Measurements from ENCODE around the gene MTOR. TPM values are rescaled to one million over a fixed set of nuclear protein-coding genes. Genes with fewer than 3 reads are reported as not detected.

The MTOR gene
- total RNA-seq, 2 donors from 2014 or later, result 47.1 to 82.0 TPM

DNA sequence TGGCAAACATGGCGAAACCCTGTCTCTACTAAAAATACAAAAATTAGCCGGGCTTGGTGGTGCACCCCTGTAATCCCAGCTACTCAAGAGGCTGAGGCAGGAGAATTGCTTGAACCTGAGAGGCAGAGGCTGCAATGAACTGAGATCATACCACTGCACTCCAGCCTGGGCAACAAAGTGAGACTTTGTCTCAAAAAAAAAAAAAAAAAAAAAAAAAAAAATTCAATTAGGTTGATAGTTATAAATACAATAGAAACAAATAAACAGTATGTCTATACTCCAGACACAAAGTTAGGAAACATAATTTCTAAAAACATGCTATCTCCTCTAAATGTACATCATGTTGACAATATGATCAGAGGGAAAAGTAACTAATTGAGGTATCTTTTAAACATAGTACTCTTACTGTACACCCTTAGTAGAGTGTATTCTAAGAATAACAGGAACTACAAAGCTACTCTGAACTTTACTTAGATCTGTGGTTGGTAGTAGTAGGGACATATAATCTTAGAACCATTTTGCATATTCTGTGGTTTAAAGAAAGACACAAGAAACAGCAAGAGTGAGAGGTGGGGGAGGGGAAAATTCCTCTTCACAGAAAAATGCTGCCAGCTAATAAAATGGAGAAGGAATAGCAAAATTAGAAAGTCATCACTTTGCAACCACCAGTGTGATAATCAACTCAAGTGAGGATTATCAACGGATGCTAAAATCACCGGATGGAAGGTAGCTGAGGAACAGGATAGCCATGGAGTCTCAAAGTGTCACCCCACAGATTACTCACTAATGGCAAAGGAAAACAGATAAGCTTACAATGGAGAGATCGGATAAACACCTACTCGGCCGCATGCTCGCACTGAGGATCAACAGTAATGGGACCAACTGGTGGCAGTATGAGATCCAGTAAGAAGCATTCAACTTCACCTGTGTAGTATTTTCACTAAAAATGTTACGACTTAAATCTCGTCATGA is 35.0 kb downstream of the MTOR start:
- Mint-ChIP-seq H3K36me3 (peaks cover 45% of the 10 kb centered on the region), H3K4me3 (no peak overlapping the region), H3K4me1 (ENCODE audit: low read depth in 2 of 2) (peaks cover 4 to 10% of the 10 kb centered on the region in 2 donors), H3K27ac (peak overlapping the region in 1 of 2 donors; percentile 34), H3K27me3 (no peaks in the 10 kb centered on the region), H3K9me3 (no peaks in the 10 kb centered on the region)
- DNase-seq (ENCODE audit: low spot score), result no peak
- ATAC-seq, result no peak

- no peaks in the 10 kb centered on the region for H3K4me1 Mint-ChIP-seq (ENCODE audit: low read depth in 2 of 2)
- no peak for ATAC-seq
- no peaks in the 10 kb centered on the region for H3K9me3 Mint-ChIP-seq
- peaks cover 36% of the 10 kb centered on the region for H3K36me3 Mint-ChIP-seq
- no peak overlapping the region for H3K27ac Mint-ChIP-seq
- no peak overlapping the region for H3K4me3 Mint-ChIP-seq
- H3K27me3 Mint-ChIP-seq, result no peaks in the 10 kb centered on the region
- DNase-seq (ENCODE audit: low spot score), result no peak
Observed at GRCh38 chr1:11216074-11216473, 46.3 kb downstream of the MTOR start.

DNA sequence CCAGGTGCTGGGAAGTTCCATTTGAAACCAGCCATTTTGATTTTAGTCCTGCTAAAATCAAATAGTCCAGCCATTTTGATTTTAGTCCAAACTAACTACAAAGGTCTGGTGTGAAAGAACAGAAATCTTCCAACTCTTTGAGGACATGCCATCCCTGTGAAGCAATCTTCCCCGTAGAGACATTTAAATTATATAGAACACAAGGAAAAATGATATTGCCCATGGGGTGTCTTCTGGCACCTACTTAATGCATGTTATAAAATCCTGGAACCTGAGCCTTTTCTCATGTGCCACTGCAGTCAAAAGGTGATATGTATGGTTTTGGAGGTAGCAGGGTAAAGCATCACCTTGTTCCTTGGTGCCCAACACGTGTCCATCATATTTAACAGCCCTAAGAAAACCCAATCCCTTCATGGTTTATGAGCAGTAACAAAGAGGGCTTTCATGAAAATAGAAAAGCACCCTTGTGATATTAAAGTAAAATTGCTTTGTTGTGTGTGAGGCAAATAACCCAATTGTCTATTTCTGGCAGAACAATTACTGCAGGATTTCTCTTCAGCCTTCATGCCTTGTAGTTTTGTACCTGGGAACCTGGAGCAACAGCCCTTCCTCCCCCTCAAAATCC is 46.9 kb downstream of the MTOR start:
- peaks cover 40% of the 10 kb centered on the region for H3K36me3 Mint-ChIP-seq
- H3K4me3 Mint-ChIP-seq, result no peak overlapping the region
- H3K9me3 Mint-ChIP-seq, result no peaks in the 10 kb centered on the region
- no peak for ATAC-seq
- no peaks in the 10 kb centered on the region for H3K4me1 Mint-ChIP-seq (ENCODE audit: low read depth in 2 of 2)
- no peak for DNase-seq (ENCODE audit: low spot score)
- H3K27me3 Mint-ChIP-seq, result no peaks in the 10 kb centered on the region
- no peak overlapping the region for H3K27ac Mint-ChIP-seq

DNA sequence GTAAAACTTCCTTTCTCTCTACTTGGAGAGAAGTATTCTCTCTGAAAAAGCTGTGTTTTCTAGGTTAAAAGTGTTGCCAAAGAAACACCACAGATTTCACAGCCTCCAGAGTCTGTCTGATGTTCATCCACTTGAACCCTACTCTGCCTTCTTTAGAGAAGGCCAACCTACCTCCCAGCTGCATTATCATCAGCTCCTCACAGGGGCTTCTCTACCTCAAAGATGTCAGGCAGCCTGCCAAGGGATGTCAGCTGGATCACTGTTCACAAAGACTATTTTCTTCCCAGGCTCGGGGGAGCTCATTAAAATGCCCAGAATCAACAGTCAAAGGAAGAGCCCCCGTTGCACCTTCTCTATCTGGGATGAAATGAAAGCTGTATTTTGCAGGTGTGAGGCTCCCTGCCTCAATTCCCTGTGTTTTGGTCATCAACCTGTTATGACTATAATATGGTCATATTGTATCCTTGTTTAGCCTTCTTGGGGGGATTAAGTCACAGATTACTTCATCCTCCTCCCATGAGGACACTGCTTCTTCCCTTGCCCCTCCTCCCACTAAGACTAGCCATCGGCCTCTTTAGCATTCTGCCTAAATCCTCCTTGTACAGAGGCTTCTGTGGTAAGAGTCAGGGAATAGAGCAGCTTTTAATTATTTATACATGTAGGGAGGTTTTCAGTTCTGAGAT is 47.5 kb downstream of the MTOR start:
- ATAC-seq, result no peak
- Mint-ChIP-seq H3K36me3 (peaks cover 39% of the 10 kb centered on the region), H3K27me3 (no peaks in the 10 kb centered on the region), H3K4me3 (no peak overlapping the region), H3K27ac (no peak overlapping the region), H3K9me3 (no peaks in the 10 kb centered on the region), H3K4me1 (ENCODE audit: low read depth in 2 of 2) (no peaks in the 10 kb centered on the region)
- no peak for DNase-seq (ENCODE audit: low spot score)

DNA sequence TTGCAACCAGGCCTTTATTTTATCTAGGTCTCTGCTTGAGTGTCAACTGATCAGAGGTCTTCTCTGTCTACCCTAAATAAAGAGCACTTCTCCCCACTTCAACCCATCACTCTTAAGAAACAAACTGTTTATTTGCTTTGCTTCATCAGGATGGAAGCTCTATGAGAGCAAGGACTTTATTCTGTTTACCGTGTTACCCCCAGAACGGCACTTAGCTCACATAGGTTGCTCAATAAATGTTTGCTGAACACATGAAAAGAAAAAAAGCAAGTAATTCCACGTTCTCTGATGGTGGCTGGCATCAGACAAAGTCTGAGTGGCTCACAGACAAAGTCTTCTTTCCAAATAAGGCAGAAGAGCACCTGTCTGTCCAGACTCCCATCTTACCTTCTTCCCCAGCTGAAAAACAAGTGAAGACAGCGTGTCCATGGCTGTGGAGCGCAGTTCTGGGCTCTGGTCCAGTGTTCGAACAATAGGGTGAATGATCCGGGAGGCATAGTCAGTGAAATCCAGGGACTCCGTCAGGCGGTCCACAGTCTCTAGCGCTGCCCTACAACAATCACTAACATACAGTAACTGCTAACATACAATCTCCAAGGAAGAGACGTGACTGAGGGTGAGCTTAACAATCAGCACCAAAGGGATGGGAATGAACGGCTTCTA is 50.3 kb downstream of the MTOR start:
- H3K4me3 Mint-ChIP-seq, result no peak overlapping the region
- ATAC-seq (no peak), DNase-seq (ENCODE audit: low spot score) (no peak)
- H3K4me1 Mint-ChIP-seq (ENCODE audit: low read depth in 2 of 2), result no peaks in the 10 kb centered on the region
- no peaks in the 10 kb centered on the region for H3K27me3 Mint-ChIP-seq
- H3K9me3 Mint-ChIP-seq, result no peaks in the 10 kb centered on the region
- peaks cover 39% of the 10 kb centered on the region for H3K36me3 Mint-ChIP-seq
- H3K27ac Mint-ChIP-seq, result no peak overlapping the region

- Mint-ChIP-seq H3K4me3 (no peak overlapping the region), H3K9me3 (no peaks in the 10 kb centered on the region), H3K36me3 (peaks cover 39% of the 10 kb centered on the region), H3K27me3 (no peaks in the 10 kb centered on the region), H3K4me1 (ENCODE audit: low read depth in 2 of 2) (no peaks in the 10 kb centered on the region), H3K27ac (no peak overlapping the region)
- ATAC-seq (no peak), DNase-seq (ENCODE audit: low spot score) (no peak)
Observed at GRCh38 chr1:11211461-11211860, 50.9 kb downstream of the MTOR start.

- Mint-ChIP-seq H3K9me3 (no peaks in the 10 kb centered on the region), H3K4me3 (no peak overlapping the region), H3K27ac (no peak overlapping the region), H3K27me3 (no peaks in the 10 kb centered on the region), H3K4me1 (ENCODE audit: low read depth in 2 of 2) (no peaks in the 10 kb centered on the region), H3K36me3 (peaks cover 29% of the 10 kb centered on the region)
- ATAC-seq (no peak), DNase-seq (ENCODE audit: low spot score) (no peak)
Observed at GRCh38 chr1:11207898-11208611, 54.3 kb downstream of the MTOR start.

DNA sequence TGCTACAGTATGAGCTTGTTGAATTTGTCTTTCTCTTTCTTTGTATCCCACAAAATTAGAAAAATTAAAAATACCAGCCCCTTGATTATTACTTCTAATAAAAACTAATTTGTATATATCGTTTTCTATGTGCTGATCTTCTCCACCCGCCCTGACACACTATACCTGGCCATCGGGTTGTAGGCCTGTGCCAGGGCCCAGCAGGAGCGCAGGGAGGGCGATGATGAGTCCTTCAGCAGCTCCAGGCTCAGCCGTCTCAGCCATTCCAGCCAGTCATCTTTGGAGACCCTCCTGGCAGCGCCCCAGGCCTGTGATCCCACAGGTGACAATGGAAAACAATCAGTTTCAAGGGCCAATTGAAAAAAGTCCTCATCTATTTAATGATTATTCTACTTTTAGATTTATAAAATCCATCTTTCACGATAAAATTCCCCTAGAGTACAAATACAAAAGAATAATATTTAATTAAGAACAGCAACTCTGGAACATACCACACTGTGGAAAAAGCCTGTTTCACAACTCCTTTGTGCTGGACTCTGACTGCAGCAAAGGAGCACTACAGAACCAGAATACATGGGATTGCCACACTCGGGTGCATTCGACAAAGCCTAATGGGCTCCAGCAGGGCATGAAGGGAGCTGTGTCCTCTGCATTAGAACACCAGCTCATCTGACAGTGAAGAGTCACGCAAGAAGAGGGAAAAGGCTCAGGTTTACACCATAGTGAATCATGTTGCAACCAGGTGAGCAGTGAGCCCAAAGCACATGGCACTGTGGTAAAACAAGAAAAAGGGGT is 57.8 kb downstream of the MTOR start:
- Mint-ChIP-seq H3K27ac (no peak overlapping the region), H3K4me3 (no peak overlapping the region), H3K9me3 (no peaks in the 10 kb centered on the region), H3K36me3 (peaks cover 5% of the 10 kb centered on the region), H3K4me1 (ENCODE audit: low read depth in 2 of 2) (no peaks in the 10 kb centered on the region), H3K27me3 (no peaks in the 10 kb centered on the region)
- ATAC-seq, result no peak
- DNase-seq (ENCODE audit: low spot score), result no peak

- DNase-seq (ENCODE audit: low spot score), result no peak
- H3K4me1 Mint-ChIP-seq (ENCODE audit: low read depth in 2 of 2), result no peaks in the 10 kb centered on the region
- no peak overlapping the region for H3K4me3 Mint-ChIP-seq
- H3K27me3 Mint-ChIP-seq, result no peaks in the 10 kb centered on the region
- ATAC-seq, result no peak
- peaks cover 32% of the 10 kb centered on the region for H3K36me3 Mint-ChIP-seq
- H3K9me3 Mint-ChIP-seq, result no peaks in the 10 kb centered on the region
- peak overlapping the region in 1 of 2 donors; percentile 10 for H3K27ac Mint-ChIP-seq
Observed at GRCh38 chr1:11198851-11199594, 63.3 kb downstream of the MTOR start.

- DNase-seq (ENCODE audit: low spot score), result no peak
- no peak for ATAC-seq
- peak overlapping the region in 1 of 2 donors; percentile 10 for H3K27ac Mint-ChIP-seq
- peaks cover 28% of the 10 kb centered on the region for H3K36me3 Mint-ChIP-seq
- H3K9me3 Mint-ChIP-seq, result no peaks in the 10 kb centered on the region
- H3K27me3 Mint-ChIP-seq, result no peaks in the 10 kb centered on the region
- no peak overlapping the region for H3K4me3 Mint-ChIP-seq
- H3K4me1 Mint-ChIP-seq (ENCODE audit: low read depth in 2 of 2), result no peaks in the 10 kb centered on the region
Observed at GRCh38 chr1:11198257-11198656, 64.1 kb downstream of the MTOR start.

GRCh38 chr1:11197359-11197758 is 65.0 kb downstream of the MTOR start:
- ATAC-seq (no peak), DNase-seq (ENCODE audit: low spot score) (no peak)
- Mint-ChIP-seq H3K27me3 (no peaks in the 10 kb centered on the region), H3K9me3 (no peaks in the 10 kb centered on the region), H3K36me3 (peaks cover 28% of the 10 kb centered on the region), H3K4me1 (ENCODE audit: low read depth in 2 of 2) (no peaks in the 10 kb centered on the region), H3K4me3 (no peak overlapping the region), H3K27ac (no peak overlapping the region)

DNA sequence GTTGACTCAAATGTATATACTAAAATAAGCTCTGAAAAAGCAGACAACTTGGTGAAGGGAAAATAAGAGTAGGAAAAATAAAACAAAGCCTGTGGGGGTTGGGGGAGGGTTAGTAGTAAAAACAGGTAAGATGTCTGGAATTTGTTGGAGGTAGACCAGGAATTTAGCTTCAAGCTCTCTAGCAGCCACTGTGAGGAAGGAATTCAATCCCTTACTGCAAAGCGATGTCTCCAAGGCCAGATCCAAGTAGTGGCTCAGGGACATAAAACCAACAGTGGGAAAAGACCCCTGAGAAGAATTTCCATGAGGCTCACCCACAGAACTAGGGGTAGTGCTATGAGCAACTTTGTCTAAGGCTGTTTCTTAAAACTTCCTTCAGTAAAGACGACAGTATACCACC is 65.4 kb downstream of the MTOR start:
- DNase-seq (ENCODE audit: low spot score) (no peak), ATAC-seq (no peak)
- H3K9me3 Mint-ChIP-seq, result no peaks in the 10 kb centered on the region
- no peaks in the 10 kb centered on the region for H3K4me1 Mint-ChIP-seq (ENCODE audit: low read depth in 2 of 2)
- H3K27me3 Mint-ChIP-seq, result no peaks in the 10 kb centered on the region
- H3K36me3 Mint-ChIP-seq, result peaks cover 28% of the 10 kb centered on the region
- H3K4me3 Mint-ChIP-seq, result no peak overlapping the region
- no peak overlapping the region for H3K27ac Mint-ChIP-seq
